CD14-positive monocyte (primary cell): ENCODE data around the gene ATF6. TPM values are rescaled to one million over a fixed set of nuclear protein-coding genes. Genes with fewer than 3 reads are reported as not detected.

Experiments
- DNase-seq, 3 donors: peaks; one replicate each; pipeline ENCODE4 v3.0.0-alpha.2; 2011 to 2022
- H2AFZ ChIP-seq: 2 replicates; pipeline ENCODE4 v1.6.0; 2012; ENCODE audit warnings: mild to moderate bottlenecking, low read depth, low read length, inconsistent platforms; ENCODE audit not compliant: insufficient read depth, poor library complexity, severe bottlenecking
- H3K27ac ChIP-seq, 2 donors: 1 replicate in 1 of 2; 2 replicates in 1 of 2; pipeline ENCODE4 v1.5.1; 2012 to 2013; ENCODE audit warnings: low read length in 2 of 2, control low read depth in 1 of 2, inconsistent platforms in 1 of 2, low read depth in 1 of 2, mild to moderate bottlenecking in 1 of 2
- H3K27me3 ChIP-seq, 2 donors: one replicate each; pipeline versions ENCODE4 v1.6.0 to v1.6.1; 2011 to 2013; ENCODE audit warnings: low read length in 2 of 2; ENCODE audit not compliant: control insufficient read depth in 2 of 2, insufficient read depth in 2 of 2
- H3K36me3 ChIP-seq, 2 donors: replicated peaks in 1 of 2; 1 replicate in 1 of 2; 2 replicates in 1 of 2; pipeline versions ENCODE4 v1.5.1 to v1.6.1; 2012 to 2013; ENCODE audit warnings: low read length in 2 of 2, control low read depth in 1 of 2, inconsistent platforms in 1 of 2, mild to moderate bottlenecking in 1 of 2; ENCODE audit not compliant: insufficient read depth in 2 of 2, control insufficient read depth in 1 of 2
- H3K4me1 ChIP-seq, 2 donors: 1 replicate in 1 of 2; 2 replicates in 1 of 2; pipeline versions ENCODE4 v1.5.1 to v1.6.1; 2012 to 2013; ENCODE audit warnings: low read length in 2 of 2, control low read depth in 1 of 2, inconsistent platforms in 1 of 2, mild to moderate bottlenecking in 1 of 2, moderate library complexity in 1 of 2; ENCODE audit not compliant: insufficient read depth in 2 of 2, control insufficient read depth in 1 of 2
- H3K4me2 ChIP-seq: replicated peaks from 2 replicates; pipeline ENCODE3; 2012; ENCODE audit warnings: low read length, moderate library complexity, mild to moderate bottlenecking; ENCODE audit not compliant: poor library complexity, severe bottlenecking; ENCODE audit errors: extremely low read depth
- H3K4me3 ChIP-seq, 3 experiments: fragments of 200-600 bp in 1 of 3; sonication (generic) in 1 of 3; replicated peaks in 1 of 3; 1 replicate in 2 of 3; 2 replicates in 1 of 3; pipeline ENCODE4 v1.5.1; 2011 to 2013; ENCODE audit warnings: low read length in 3 of 3, mild to moderate bottlenecking in 3 of 3, control low read depth in 2 of 3, low read depth in 2 of 3, inconsistent platforms in 1 of 3, moderate library complexity in 1 of 3
- H3K79me2 ChIP-seq: 2 replicates; pipeline ENCODE4 v1.6.0; 2012; ENCODE audit warnings: mild to moderate bottlenecking, control low read depth, inconsistent platforms, low read length, moderate library complexity; ENCODE audit not compliant: insufficient read depth
- H3K9ac ChIP-seq: 2 replicates; pipeline ENCODE4 v1.6.0; 2017; ENCODE audit warnings: low read length, mild to moderate bottlenecking; ENCODE audit not compliant: insufficient read depth, poor library complexity, severe bottlenecking
- H3K9me3 ChIP-seq, 2 donors: replicated peaks in 1 of 2; 1 replicate in 1 of 2; 2 replicates in 1 of 2; pipeline versions ENCODE4 v1.5.1 to v1.6.1; 2012 to 2013; ENCODE audit warnings: low read length in 2 of 2, control low read depth in 1 of 2; ENCODE audit not compliant: control insufficient read depth in 1 of 2, insufficient read depth in 1 of 2
- H4K20me1 ChIP-seq: 2 replicates; pipeline ENCODE4 v1.6.0; 2012; ENCODE audit warnings: mild to moderate bottlenecking, low read length, control low read depth, moderate library complexity; ENCODE audit not compliant: insufficient read depth
- H3K27ac Mint-ChIP-seq, 7 donors: one replicate each; pipeline ENCODE4 v1.8.0; 2020; ENCODE audit warnings: mild to moderate bottlenecking in 7 of 7, mixed read lengths in 7 of 7, moderate library complexity in 6 of 7, inconsistent platforms in 2 of 7
- H3K27me3 Mint-ChIP-seq, 3 donors: one replicate each; pipeline ENCODE4 v1.8.0; 2021 to 2022; ENCODE audit warnings: low read depth in 3 of 3, mild to moderate bottlenecking in 3 of 3, mixed read lengths in 3 of 3, moderate library complexity in 3 of 3, inconsistent platforms in 1 of 3
- H3K36me3 Mint-ChIP-seq, 2 donors: one replicate each; pipeline ENCODE4 v1.8.0; 2020; ENCODE audit warnings: mixed read lengths in 2 of 2, inconsistent platforms in 1 of 2, mild to moderate bottlenecking in 1 of 2
- H3K4me1 Mint-ChIP-seq: one replicate; pipeline ENCODE4 v1.8.0; 2020; ENCODE audit warnings: mild to moderate bottlenecking, mixed read lengths
- H3K4me3 Mint-ChIP-seq, 2 donors: one replicate each; pipeline ENCODE4 v1.8.0; 2020; ENCODE audit warnings: mild to moderate bottlenecking in 2 of 2, mixed read lengths in 2 of 2, moderate library complexity in 1 of 2
- H3K9me3 Mint-ChIP-seq, 7 donors: one replicate each; pipeline ENCODE4 v1.8.0; 2020 to 2022; ENCODE audit warnings: mixed read lengths in 7 of 7, mild to moderate bottlenecking in 6 of 7, moderate library complexity in 6 of 7, inconsistent platforms in 2 of 7
- CTCF ChIP-seq: fragments of 200-600 bp; IDR thresholded peaks from one replicate; pipeline ENCODE4 v1.8.0; 2022; ENCODE audit warnings: antibody characterized with exemption, mild to moderate bottlenecking
- WGBS: methylation state at CpG from one replicate; pipeline ENCODE4 v1.1.5; 2013; ENCODE audit warnings: missing lambda C conversion rate; ENCODE audit not compliant: insufficient coverage; 5-methylcytosine and 5-hydroxymethylcytosine counted together
- intact Hi-C, 2 donors: fragments of 100-400 bp; cut with micrococcal nuclease; formaldehyde crosslinking; loops; one replicate each; pipeline versions ENCODE4 v1.15.0 to v1.15.1; 2023
- polyA plus RNA-seq, 3 donors: library from polyadenylated mRNA; depleted of rRNA in 1 of 3; unstranded in 2 of 3; stranded (reverse) in 1 of 3; fragments of 300-500 nt in 2 of 3; fragments of >200 nt in 1 of 3; fragmentation: Illumina TruSeq in 2 of 3; gene quantifications; 1 replicate in 2 of 3; 2 replicates in 1 of 3; pipeline ENCODE4 v1.2.3, GENCODE V29; 2012 to 2021

The ATF6 gene
- polyA plus RNA-seq, 3 donors = 13.4 to 25.6 (median 22.2) TPM

DNA sequence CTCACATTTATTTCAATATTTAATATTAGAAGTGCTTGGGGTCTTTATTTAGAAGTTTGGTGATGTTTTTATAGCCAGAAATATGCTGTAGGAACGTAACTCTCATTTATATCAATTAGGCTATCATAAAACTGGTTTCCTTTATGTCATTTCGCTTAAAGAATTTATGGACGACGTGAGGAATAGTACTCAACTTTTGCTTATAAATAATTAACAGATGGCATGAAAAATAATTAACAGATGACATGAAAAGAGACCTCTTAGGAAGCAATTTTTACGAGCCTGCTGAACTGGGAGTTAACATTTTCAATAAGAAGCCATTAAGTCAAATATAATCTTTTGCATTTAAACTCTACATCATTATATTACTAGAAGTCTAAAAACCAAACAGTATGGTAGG, 134.0 kb downstream of the ATF6 start:
- H3K4me1 ChIP-seq = no peaks in the 10 kb centered on the region
- Mint-ChIP-seq H3K9me3 (no peaks in the 10 kb centered on the region), H3K36me3 (peaks cover 5 to 9% of the 10 kb centered on the region in 2 donors), H3K27ac (no peak overlapping the region), H3K4me3 (no peak overlapping the region), H3K4me1 (no peaks in the 10 kb centered on the region), H3K27me3 (no peaks in the 10 kb centered on the region)
- H3K27me3 ChIP-seq = no peaks in the 10 kb centered on the region
- H3K27ac ChIP-seq = no peak overlapping the region
- DNase-seq = no peak
- no CpG with 5 or more reads among the region's 5 CpGs for WGBS
- intact Hi-C loops = no loop called here
- no peak overlapping the region for H3K9ac ChIP-seq
- no peak overlapping the region for H2AFZ ChIP-seq
- no peak overlapping the region for H3K4me2 ChIP-seq
- no peaks in the 10 kb centered on the region for H3K9me3 ChIP-seq
- H4K20me1 ChIP-seq = peaks cover under 1% of the 10 kb centered on the region
- H3K4me3 ChIP-seq = no peak overlapping the region
- H3K79me2 ChIP-seq = no peaks in the 10 kb centered on the region
- peaks cover 0 to 5% of the 10 kb centered on the region in 2 donors for H3K36me3 ChIP-seq
- no peak for TF ChIP-seq CTCF

- Mint-ChIP-seq H3K9me3 (no peaks in the 10 kb centered on the region), H3K4me3 (no peak overlapping the region), H3K27me3 (no peaks in the 10 kb centered on the region), H3K4me1 (no peaks in the 10 kb centered on the region), H3K27ac (no peak overlapping the region), H3K36me3 (peaks cover 10 to 12% of the 10 kb centered on the region in 2 donors)
- Histone ChIP-seq H3K36me3 (no peaks in the 10 kb centered on the region), H3K27me3 (no peaks in the 10 kb centered on the region), H3K9ac (no peak overlapping the region), H3K79me2 (no peaks in the 10 kb centered on the region), H3K27ac (no peak overlapping the region), H3K9me3 (no peaks in the 10 kb centered on the region), H3K4me2 (no peak overlapping the region), H2AFZ (no peak overlapping the region), H3K4me3 (no peak overlapping the region), H3K4me1 (no peaks in the 10 kb centered on the region), H4K20me1 (peaks cover 8% of the 10 kb centered on the region)
- no peak for TF ChIP-seq CTCF
- WGBS = no CpG with 5 or more reads among the region's 2 CpGs
- DNase-seq = no peak
- intact Hi-C loops = no loop called here
Observed at GRCh38 chr1:161902182-161902581, 136.1 kb downstream of the ATF6 start.
